ENCODE data around the gene PHLDB2. TPM values are rescaled to one million over a fixed set of nuclear protein-coding genes. Genes with fewer than 3 reads are reported as not detected.

The PHLDB2 gene
- total RNA-seq, 3 donors from 2014 or later: 53.1 to 94.4 (median 65.0) TPM

- H3K27ac ChIP-seq: no peak overlapping the region
- no peaks in the 10 kb centered on the region for H3K27me3 ChIP-seq
- H3K4me1 ChIP-seq: no peaks in the 10 kb centered on the region
- DNase-seq (ENCODE audit: low spot score in 2 of 2): no peak
- TF ChIP-seq POLR2A (IDR thresholded peaks at IDR 0.05): no peak
- no peak for TF ChIP-seq POLR2AphosphoS5 (IDR thresholded peaks at IDR 0.05)
- no peak for TF ChIP-seq CTCF (IDR thresholded peaks at IDR 0.05)
- H3K4me3 ChIP-seq: no peak overlapping the region
- H3K36me3 ChIP-seq: no peaks in the 10 kb centered on the region
- H3K9me3 ChIP-seq: no peaks in the 10 kb centered on the region
- intact Hi-C loops (cut with DNase I; ENCODE audit: low total_unique reads): no loop called here
These were observed 141.3 kb downstream of the PHLDB2 start for GRCh38 chr3:112000367-112000771.

GRCh38 chr3:112000966-112001365 is 141.9 kb downstream of the PHLDB2 start:
- Histone ChIP-seq H3K27me3 (no peaks in the 10 kb centered on the region), H3K27ac (no peak overlapping the region), H3K4me1 (no peaks in the 10 kb centered on the region), H3K4me3 (no peak overlapping the region), H3K36me3 (no peaks in the 10 kb centered on the region), H3K9me3 (no peaks in the 10 kb centered on the region)
- no peak for DNase-seq (ENCODE audit: low spot score in 2 of 2)
- TF ChIP-seq POLR2A (IDR thresholded peaks at IDR 0.05) (no peak), CTCF (IDR thresholded peaks at IDR 0.05) (no peak)
- intact Hi-C loops (cut with DNase I; ENCODE audit: low total_unique reads): no loop called here

GRCh38 chr3:112001526-112001925 is 142.5 kb downstream of the PHLDB2 start:
- H3K27ac ChIP-seq: no peak overlapping the region

GRCh38 chr3:112002096-112002971 is 143.3 kb downstream of the PHLDB2 start:
- H3K9me3 ChIP-seq: no peaks in the 10 kb centered on the region
- intact Hi-C loops (cut with DNase I; ENCODE audit: low total_unique reads): no loop called here
- no peak for DNase-seq (ENCODE audit: low spot score in 2 of 2)
- H3K27me3 ChIP-seq: no peaks in the 10 kb centered on the region
- H3K4me1 ChIP-seq: no peaks in the 10 kb centered on the region
- H3K4me3 ChIP-seq: no peak overlapping the region
- no peaks in the 10 kb centered on the region for H3K36me3 ChIP-seq
- H3K27ac ChIP-seq: no peak overlapping the region
- TF ChIP-seq POLR2A (IDR thresholded peaks at IDR 0.05): no peak
- no peak for TF ChIP-seq CTCF (IDR thresholded peaks at IDR 0.05)
- no peak for TF ChIP-seq POLR2AphosphoS5 (IDR thresholded peaks at IDR 0.05)

More at GRCh38 chr3:112001526-112001925, 142.5 kb downstream of the PHLDB2 start:
- Histone ChIP-seq H3K9me3 (no peaks in the 10 kb centered on the region), H3K4me3 (no peak overlapping the region), H3K4me1 (no peaks in the 10 kb centered on the region), H3K27me3 (no peaks in the 10 kb centered on the region), H3K36me3 (no peaks in the 10 kb centered on the region)
- intact Hi-C loops (cut with DNase I; ENCODE audit: low total_unique reads): no loop called here
- no peak for DNase-seq (ENCODE audit: low spot score in 2 of 2)
- TF ChIP-seq POLR2A (IDR thresholded peaks at IDR 0.05) (no peak), POLR2AphosphoS5 (IDR thresholded peaks at IDR 0.05) (no peak), CTCF (IDR thresholded peaks at IDR 0.05) (no peak)

GRCh38 chr3:112003321-112004080 is 144.4 kb downstream of the PHLDB2 start:
- TF ChIP-seq POLR2A (IDR thresholded peaks at IDR 0.05) (no peak), CTCF (IDR thresholded peaks at IDR 0.05) (no peak), POLR2AphosphoS5 (IDR thresholded peaks at IDR 0.05) (no peak)
- H3K9me3 ChIP-seq: no peaks in the 10 kb centered on the region
- intact Hi-C loops (cut with DNase I; ENCODE audit: low total_unique reads): no loop called here
- no peaks in the 10 kb centered on the region for H3K4me1 ChIP-seq
- no peaks in the 10 kb centered on the region for H3K27me3 ChIP-seq
- H3K27ac ChIP-seq: no peak overlapping the region
- H3K4me3 ChIP-seq: no peak overlapping the region
- DNase-seq (ENCODE audit: low spot score in 2 of 2): no peak
- no peaks in the 10 kb centered on the region for H3K36me3 ChIP-seq

All from breast epithelium (tissue), 4 donors.